ENCODE data around the gene SIRT6. TPM values are rescaled to one million over a fixed set of nuclear protein-coding genes. Genes with fewer than 3 reads are reported as not detected.

Gene SIRT6
- total RNA-seq, 1 experiment from 2014 or later = 28.1 TPM

DNA sequence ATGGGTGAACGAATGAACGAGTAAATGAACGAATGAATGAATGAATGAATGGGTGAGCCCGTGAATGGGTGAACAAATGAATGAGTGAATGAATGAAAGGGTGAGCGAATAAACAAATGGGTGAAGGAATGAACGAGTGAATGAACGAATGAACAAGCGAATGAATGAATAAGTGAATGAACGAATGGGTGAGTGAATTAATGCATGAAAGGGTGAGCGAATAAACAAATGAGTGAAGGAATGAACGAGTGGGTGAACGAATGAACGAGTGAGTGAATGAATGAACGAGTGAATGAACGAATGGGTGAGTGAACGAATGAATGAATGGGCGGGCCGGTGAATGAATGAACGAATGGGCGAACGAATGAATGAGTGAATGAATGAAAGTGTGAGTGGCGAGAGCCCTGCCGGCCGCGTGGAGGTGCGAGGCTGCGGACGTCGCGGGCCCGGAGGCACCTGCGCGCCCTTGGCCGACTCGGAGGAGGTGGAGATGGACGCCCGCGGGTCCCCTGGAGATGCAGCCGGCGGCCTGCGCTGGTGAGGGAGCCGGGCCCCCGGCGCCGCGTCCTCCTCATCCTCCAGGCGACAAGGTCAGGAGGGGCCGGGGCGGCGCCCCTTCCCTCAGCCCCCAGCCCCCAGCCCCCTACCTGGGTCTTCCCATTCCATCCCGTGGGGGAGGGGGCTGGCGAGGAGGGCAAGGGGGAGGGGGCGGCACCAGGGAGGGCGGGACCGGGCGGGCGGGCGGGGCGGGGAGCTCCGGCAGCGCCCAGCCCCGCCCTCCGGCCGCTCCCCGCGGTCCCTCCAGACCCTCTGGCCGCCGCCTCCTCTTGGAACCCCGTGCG, 15.5 kb upstream of the SIRT6 start (continued):
- TF ChIP-seq, protein P1, sequence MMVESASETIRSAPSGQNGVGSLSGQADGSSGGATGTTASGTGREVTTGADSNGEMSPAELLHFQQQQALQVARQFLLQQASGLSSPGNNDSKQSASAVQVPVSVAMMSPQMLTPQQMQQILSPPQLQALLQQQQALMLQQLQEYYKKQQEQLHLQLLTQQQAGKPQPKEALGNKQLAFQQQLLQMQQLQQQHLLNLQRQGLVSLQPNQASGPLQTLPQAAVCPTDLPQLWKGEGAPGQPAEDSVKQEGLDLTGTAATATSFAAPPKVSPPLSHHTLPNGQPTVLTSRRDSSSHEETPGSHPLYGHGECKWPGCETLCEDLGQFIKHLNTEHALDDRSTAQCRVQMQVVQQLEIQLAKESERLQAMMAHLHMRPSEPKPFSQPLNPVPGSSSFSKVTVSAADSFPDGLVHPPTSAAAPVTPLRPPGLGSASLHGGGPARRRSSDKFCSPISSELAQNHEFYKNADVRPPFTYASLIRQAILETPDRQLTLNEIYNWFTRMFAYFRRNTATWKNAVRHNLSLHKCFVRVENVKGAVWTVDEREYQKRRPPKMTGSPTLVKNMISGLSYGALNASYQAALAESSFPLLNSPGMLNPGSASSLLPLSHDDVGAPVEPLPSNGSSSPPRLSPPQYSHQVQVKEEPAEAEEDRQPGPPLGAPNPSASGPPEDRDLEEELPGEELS (CRISPR knock-in tag; IDR thresholded peaks at IDR 0.05) = peak; percentile 50; the same call in 1 of the 2 replicates
- TF ChIP-seq, protein P2, sequence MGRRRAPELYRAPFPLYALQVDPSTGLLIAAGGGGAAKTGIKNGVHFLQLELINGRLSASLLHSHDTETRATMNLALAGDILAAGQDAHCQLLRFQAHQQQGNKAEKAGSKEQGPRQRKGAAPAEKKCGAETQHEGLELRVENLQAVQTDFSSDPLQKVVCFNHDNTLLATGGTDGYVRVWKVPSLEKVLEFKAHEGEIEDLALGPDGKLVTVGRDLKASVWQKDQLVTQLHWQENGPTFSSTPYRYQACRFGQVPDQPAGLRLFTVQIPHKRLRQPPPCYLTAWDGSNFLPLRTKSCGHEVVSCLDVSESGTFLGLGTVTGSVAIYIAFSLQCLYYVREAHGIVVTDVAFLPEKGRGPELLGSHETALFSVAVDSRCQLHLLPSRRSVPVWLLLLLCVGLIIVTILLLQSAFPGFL (CRISPR knock-in tag; IDR thresholded peaks at IDR 0.05; ENCODE audit: borderline replicate concordance) = no peak
- peak; percentile 70; the same call in 1 of the 2 replicates for TF ChIP-seq ARID4B (CRISPR knock-in tag; IDR thresholded peaks at IDR 0.05; ENCODE audit: borderline replicate concordance)
- 0 out of 2 replicates have a peak, but pooled peaks have one; percentile 59 for TF ChIP-seq EMX1 (CRISPR knock-in tag; IDR thresholded peaks at IDR 0.05)
- TF ChIP-seq, protein P3, sequence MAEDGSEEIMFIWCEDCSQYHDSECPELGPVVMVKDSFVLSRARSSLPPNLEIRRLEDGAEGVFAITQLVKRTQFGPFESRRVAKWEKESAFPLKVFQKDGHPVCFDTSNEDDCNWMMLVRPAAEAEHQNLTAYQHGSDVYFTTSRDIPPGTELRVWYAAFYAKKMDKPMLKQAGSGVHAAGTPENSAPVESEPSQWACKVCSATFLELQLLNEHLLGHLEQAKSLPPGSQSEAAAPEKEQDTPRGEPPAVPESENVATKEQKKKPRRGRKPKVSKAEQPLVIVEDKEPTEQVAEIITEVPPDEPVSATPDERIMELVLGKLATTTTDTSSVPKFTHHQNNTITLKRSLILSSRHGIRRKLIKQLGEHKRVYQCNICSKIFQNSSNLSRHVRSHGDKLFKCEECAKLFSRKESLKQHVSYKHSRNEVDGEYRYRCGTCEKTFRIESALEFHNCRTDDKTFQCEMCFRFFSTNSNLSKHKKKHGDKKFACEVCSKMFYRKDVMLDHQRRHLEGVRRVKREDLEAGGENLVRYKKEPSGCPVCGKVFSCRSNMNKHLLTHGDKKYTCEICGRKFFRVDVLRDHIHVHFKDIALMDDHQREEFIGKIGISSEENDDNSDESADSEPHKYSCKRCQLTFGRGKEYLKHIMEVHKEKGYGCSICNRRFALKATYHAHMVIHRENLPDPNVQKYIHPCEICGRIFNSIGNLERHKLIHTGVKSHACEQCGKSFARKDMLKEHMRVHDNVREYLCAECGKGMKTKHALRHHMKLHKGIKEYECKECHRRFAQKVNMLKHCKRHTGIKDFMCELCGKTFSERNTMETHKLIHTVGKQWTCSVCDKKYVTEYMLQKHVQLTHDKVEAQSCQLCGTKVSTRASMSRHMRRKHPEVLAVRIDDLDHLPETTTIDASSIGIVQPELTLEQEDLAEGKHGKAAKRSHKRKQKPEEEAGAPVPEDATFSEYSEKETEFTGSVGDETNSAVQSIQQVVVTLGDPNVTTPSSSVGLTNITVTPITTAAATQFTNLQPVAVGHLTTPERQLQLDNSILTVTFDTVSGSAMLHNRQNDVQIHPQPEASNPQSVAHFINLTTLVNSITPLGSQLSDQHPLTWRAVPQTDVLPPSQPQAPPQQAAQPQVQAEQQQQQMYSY (CRISPR knock-in tag; IDR thresholded peaks at IDR 0.05) = 0 out of 2 replicates have a peak, but pooled peaks have one; percentile 17
- TF ChIP-seq ZNF121 (CRISPR knock-in tag; IDR thresholded peaks at IDR 0.05) = peak; percentile 30; the same call in 1 of the 2 replicates
- TF ChIP-seq NR2C2 (CRISPR knock-in tag; IDR thresholded peaks at IDR 0.05) = peak; percentile 38; the same call in 1 of the 2 replicates
- peak; percentile 83 for TF ChIP-seq NFE2L1 (CRISPR knock-in tag; IDR thresholded peaks at IDR 0.05)

GRCh38 chr19:4197228-4197624, 14.9 kb upstream of the SIRT6 start:
- CTCF ChIA-PET = no interaction called here
- Mint-ChIP-seq H3K36me3 (peaks cover 5% of the 10 kb centered on the region; the same call in 1 of the 2 replicates), H3K4me3 (peak overlapping the region; percentile 70), H3K27me3 (ENCODE audit: low read depth) (peaks cover 53% of the 10 kb centered on the region), H3K9me3 (peaks cover 18% of the 10 kb centered on the region), H3K27ac (no peak overlapping the region), H3K4me1 (peaks cover 23% of the 10 kb centered on the region)
- POLR2A ChIA-PET = no interaction called here
- ATAC-seq = no peak
- no peak for DNase-seq (ENCODE audit: low spot score)
- TF ChIP-seq ZNF671 (CRISPR knock-in tag; IDR thresholded peaks at IDR 0.05) (no peak), SP1 (CRISPR knock-in tag; conservative IDR thresholded peaks at IDR 0.05) (no peak), NR2C2 (CRISPR knock-in tag; IDR thresholded peaks at IDR 0.05) (no peak), ZBTB43 (CRISPR knock-in tag; IDR thresholded peaks at IDR 0.05) (no peak), ZNF138 (CRISPR knock-in tag; conservative IDR thresholded peaks at IDR 0.05) (no peak), TP53 (CRISPR knock-in tag; IDR thresholded peaks at IDR 0.05) (no peak), TEAD4 (CRISPR knock-in tag; IDR thresholded peaks at IDR 0.05) (no peak)

Data from WTC11 (cell line).